HG03196 (cell line): ENCODE results near the gene SIDT1.

Experiments used
- ATAC-seq: cut with Tn5 transposase; IDR thresholded peaks from one replicate; pipeline ENCODE4 v1.9.1; 2021; ENCODE audit not compliant: unreplicated experiment

Gene SIDT1

DNA sequence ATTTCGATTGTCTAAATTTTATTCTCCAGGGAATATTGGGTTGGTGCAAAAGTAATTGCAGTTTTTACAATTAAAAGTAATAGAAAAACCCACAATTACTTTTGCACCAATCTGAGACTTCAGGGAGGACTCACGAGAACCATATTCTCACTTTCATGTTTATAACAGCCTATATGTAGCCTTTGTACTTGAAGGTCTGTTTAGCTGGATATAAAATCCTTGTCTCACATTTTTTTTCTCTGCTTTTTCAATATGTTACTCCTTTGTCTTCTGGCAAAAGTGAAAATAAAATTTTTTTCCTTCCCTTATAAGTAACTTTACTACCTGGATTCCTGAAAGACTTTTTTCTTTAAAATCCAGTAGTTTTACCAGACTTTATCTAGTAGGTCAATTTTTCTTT, 9.2 kb downstream of the SIDT1 start:
- ATAC-seq = no peak

DNA sequence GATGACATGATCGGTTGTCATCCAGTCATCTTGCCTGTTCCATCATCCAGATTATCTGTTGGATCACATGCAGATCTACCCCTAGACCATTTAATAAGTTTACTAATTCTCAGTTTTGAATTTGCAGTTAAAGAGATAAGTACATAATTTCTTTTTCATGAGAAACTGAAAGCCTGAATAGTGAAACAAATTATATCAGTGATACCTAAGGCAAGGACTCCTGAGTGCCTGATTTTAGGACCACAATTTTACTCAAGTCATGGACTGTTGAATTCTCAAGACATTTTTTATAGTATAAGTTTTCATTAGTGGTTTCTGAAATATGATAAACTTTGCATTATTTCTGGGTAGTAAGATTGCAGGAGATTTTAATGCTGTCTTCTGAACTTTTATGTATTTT, 13.2 kb downstream of the SIDT1 start:
- no peak for ATAC-seq

DNA sequence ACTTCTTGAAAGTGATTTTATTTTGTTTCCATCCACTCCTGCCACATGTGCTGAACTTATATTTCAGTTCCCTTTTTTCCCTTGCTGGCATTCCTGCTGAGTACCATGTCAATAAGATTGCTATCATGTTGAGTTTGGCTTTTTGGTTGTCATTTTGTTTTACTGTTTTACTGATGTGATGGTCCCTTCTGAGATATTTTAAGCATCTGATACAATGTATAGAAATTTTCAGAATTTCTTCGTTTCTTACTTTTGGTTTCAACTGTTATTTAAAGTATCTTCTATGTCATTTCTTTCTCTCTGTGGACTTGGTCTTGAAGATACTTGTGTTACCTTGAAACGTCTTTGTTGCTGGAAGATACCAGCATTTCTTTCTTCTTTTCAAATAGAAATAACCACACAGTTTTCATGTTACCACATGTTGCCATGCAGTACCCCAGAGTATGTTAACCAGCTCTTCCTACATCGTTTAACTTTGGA, 14.1 kb downstream of the SIDT1 start:
- ATAC-seq = peak; percentile 82

DNA sequence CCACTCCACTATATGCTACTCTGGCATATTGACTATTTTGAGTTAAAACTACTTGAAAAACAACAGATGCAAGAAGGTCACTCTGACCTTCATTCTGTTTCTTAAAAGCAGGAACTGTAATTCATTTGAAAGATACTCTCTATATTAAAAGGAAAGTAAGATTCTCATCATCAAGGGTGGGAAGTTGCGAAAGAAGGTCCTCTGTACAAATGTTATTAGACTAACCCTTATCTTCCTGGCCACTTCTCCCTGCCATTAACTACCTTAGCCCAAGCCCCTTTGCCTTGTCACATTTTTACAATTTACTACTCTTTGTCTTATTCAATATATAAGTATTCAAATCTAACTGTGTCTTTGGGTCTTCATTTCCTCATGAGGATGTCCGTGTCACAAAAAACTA, 16.1 kb downstream of the SIDT1 start:
- ATAC-seq = no peak

DNA sequence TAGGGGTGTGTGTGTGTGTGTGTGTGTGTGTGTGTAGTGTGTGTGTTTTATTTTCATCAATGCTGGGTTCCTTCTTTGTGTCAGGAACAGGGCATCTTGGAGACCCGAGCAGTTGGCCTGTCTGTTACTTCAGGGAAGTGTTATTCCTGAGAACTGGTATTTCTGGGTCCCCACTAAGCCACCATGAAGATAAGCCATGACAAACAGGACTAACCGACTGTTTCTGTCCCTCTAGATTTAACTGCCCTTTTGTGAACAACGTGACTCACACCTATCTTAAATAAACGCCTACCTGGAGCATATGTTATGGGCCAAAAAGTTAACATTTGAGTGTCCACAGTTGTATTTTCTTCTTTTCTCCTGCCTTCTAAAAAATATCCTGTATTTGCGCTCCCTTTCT, 19.5 kb downstream of the SIDT1 start:
- no peak for ATAC-seq

DNA sequence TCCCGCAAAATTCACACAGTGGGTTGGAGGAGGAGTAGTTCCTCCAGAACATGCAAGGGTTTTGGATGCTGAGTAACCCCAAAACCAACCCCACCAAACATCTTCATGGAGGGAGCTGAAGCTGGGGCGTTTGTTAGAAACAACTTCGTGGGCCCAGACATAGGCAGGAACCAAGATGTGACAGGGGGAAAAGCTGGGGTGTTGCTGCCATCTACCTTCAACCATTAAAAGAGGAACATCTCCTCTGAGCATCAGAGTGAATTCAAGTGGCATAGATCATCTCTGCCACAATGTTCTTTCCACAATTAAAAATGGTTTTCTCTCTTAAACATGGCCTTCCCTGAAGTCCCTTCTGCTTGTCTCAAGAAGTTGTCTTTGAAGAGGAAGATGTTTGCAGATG, 20.5 kb downstream of the SIDT1 start:
- ATAC-seq = peak; percentile 50

DNA sequence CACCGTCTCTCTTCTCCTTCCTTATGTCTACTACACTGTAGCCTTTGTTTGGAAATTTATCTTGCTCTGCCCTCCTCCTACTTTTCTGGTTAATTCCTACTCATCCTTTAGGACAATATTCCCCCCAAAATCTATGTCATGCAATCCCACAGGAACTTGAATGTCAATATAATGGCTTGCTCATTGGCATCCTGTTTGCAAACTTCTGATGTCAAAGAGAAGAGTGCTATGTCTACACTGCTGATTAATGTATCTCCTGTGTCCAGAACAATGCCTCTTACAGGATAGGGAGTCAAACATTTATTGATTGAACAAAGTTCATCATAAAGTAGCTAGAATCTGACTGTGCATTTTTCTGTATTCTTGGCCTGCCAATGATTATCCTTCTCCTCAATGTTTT, 22.8 kb downstream of the SIDT1 start:
- ATAC-seq = no peak

DNA sequence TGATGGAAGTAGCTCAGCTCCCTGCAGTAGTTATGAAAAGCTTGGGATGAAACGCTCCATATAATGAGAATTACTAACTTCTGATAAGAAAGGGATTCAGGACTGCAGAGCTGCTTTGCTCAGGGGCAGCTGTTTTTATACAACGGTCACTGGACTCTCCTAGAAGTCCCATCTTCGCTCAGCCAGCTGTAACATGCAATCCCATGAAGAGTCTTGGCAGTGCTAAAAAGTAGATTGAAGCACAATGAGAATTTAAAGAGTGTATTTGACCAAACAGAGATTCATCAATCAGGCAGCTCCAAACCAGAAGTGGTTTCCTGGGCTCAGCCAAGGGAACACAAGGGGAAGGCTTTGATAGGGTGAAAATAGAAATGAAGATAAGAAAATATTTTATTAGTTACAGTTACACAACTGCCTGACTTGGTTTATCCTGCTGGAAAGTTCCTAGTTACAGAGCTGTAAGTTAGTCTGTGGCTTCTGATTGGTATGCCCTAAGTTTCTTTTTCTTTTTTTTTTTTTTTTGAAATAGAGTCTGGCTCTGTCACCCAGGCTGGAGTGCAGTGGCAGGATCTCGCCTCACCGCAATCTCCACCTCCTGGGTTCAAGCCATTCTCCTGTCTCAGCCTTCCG, 24.1 kb downstream of the SIDT1 start:
- no peak for ATAC-seq

DNA sequence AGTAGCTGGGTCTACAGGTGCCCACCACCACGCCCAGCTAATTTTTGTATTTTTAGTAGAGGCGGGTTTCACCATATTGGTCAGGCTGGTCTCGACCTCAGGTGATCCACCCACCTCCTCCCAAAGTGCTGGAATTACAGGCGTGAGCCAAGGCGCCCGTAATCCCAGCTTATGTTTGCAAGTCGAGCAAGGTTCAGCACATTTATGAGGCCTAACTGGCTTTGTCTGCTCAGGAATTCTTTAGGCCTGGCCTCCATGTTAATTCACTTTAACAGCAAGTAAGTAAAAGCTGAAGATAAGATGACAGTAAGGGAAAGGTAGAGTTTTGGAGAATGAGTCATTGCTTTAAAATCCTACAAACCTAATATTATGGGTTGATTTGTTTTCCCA, 24.6 kb downstream of the SIDT1 start:
- no peak for ATAC-seq

DNA sequence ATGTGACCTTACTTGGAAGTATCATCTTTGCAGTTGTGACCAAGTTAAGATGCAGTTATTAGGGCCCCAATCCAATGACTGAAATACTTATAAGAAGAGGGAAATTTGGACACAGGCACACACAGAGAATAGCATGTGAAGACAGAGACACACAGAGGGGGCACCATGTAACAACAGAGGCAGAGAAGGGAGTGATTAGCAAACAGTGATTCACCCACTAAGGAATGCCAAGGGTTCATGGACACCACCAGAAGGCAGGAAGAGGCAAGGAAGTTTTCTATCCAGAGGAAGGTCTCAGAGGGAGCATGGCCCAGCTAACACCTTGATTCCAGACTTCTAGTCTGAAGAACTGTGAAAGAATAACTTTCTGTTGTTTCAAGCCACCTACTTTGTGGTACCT, 25.0 kb downstream of the SIDT1 start:
- ATAC-seq = no peak

DNA sequence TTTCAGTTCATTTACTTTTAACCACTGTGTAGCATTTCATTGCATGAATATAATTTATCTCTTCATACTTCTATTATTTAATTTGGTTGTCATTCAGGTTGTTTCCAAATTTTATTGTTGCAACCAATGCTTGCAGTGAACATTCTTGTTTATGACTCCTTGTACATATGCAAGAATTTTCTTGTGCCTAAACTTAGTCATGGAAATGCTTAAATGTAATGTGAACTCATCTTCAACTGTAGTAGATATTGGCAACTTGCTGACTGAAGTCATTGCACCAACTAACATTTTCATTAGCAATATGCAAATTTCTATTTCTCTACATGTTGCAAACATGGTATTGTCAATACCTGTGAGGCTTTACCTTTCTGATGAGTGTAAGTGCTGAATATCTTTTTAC, 26.7 kb downstream of the SIDT1 start:
- no peak for ATAC-seq

DNA sequence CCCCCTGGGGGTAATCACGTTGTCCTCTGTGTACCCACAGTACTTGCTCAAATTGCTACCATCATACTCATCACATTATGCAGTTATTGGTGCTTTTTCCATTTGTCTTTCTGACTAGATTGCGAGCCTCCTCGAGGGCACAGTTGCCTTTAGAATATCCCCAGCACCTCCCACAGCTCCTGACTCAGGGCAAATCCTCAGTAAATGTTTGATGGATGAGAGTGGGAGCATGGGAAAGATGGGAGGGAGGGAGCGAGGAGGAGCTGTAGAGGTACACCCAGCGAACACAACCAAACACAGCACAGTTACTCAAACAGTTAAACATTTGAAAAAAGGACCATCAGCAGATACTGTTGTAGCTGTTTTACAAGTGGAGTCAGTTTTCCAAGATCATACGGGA, 27.9 kb downstream of the SIDT1 start:
- ATAC-seq = no peak

DNA sequence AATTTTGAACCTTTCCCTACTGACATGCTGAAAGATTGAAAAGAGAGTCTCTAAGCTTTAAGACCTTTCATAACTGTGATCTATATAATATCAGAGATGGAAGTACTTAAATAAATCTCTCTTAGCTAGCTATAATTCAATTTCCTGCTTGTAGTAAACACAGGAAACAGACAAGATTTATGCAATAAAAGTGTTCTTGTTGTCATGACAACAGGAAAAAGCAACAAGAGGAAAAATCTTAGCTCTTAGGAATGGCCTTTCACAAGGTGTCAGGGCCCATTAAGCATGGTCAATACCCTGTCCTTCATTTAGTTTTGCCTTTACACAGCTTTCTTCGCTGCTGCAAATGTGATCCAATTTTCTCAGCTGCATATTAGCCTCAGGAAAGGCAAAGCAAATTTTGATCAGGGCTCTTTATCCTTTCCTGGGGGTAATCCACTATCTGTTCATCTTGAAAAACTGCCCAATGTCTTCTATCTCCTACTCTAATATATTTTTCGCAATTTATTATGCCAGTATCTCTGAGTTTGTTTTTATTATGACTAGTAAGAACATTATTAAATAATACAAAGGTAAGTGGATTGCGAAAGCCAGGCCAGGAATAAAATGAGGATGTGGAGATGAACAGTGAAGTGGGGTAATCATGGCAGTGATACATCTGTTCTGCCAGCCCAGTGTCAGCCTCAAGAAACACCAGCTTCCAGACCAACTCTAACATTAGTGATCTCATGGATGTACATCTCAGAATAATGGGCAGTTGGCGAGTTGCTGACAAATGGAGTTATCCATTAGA, 28.7 kb downstream of the SIDT1 start:
- no peak for ATAC-seq

DNA sequence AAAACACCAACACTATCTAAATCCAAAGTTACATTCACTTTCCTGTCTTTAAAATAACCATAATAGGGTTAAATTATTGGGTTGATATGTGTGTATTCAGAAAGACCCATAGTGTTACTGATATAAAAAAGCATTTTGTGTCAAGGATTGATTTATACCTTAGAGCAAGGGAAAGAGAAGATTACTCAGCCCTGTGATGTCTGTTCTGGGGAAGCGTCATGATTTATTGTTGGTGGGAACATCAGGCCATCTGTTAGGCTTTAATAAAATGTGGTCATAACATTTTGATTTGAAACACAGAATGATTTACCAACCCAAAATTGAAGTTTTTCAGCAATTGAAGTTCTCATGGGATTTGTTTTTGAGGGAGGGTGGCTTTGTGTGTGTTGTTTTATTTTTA, 33.2 kb downstream of the SIDT1 start:
- ATAC-seq = no peak

DNA sequence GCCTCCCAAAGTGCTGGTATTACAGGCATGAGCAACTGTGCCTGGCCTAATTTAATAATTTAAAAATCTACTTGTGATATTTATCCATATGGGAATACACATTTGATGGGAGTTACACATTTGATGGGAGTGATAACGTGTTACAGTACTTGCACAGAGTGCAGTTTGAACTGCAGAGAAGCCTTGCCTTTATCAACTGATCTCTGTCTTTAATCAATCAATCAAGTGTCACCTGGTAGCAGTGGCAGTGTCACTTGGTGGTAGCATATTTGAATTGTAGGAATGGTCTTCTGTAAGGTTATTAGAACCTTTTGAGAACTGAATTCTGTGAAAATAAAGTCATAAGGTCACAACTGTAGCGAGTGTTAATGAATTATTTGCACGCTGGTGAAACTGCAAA, 37.8 kb downstream of the SIDT1 start:
- ATAC-seq = no peak

DNA sequence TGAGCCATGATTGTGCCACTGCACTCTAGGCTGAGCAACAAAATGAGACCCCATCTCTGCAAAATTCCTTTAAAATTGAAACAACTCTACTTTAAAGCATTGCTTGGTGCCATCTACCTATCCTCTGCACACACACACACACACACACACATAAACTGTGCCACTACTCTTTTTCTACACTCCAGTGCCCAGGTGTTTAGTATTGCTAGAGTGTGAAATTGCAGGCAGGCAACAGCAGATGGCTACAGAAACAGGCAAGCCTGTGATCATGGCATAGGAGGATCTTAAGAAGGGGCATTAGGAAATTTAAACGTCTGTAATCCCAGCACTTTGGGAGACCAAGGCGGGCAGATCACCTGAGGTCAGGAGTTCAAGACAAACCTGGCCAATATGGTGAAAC, 39.0 kb downstream of the SIDT1 start:
- no peak for ATAC-seq

DNA sequence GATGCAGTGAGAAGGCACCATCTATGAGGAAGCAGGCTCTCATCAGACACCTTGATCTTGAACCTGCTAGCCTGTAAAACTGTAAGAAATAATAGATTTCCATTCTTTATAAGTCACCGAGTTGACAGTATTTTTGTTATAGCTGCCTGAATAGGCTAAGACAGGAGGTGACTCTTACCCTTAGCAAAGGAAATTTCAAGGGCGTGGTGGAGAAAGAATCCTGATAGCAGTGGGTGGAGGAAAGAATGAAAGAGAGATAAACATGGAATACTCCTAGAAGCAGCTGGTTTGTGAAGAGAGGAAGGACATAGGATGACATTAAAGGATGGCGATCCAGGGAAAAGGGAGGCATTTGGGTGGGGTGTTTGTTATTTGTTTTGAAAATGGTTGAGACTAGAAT, 41.4 kb downstream of the SIDT1 start:
- no peak for ATAC-seq

DNA sequence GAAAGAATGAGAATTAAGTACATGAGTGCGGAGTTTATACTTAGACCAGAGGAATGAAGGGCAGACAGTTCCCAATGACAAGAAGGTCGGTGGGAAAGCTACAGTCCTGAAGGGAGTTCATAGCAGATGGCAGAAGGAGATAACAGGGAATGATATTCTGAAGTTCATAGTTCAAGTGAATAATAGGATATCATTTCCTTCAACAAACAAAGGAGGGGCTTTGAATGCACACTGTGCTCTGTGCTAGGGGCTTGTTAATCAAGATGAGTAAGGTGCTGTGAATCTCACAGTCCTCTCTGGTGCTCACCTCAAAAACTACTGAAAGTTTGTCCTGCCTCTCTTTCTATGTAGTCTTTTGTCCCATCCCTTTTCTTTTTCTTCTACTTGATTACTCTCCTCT, 41.9 kb downstream of the SIDT1 start:
- no peak for ATAC-seq

DNA sequence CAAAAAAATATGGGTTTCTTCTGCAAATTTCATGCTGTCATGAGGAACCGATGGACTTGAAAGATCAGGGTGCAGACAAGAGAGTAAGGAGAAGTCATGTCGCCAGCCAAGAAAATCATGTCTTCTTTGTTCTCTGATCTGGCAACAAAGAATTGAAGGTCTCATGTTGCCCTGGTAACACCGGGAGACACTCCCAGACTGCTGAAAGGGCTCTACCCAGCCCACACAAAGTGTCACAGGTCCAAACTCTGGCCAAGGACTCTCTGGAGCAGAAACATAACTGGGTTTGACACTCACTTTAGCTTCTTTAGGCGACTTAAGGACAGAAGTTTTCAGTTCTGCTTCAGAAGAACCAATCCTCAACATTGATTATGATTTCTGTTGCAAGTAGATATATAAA, 42.9 kb downstream of the SIDT1 start:
- ATAC-seq = no peak

DNA sequence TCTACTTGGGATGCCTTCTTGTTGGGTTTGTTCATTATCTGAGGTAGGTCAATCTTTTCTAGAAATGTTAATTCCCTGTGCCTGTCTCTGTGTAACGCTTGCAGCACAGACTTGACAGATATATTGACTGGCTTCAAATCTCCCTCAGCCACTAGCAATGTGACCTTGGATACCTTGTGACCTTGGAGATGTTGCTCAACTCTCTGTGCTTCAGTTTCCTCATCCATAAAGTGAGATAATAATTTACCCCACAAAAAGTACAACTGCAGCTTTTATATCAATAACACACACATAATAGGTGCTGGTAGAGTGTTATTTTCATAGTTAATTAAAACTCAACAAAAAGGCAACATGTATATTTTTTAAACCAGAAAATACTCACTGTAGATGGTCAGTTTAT, 52.9 kb downstream of the SIDT1 start:
- ATAC-seq = no peak

DNA sequence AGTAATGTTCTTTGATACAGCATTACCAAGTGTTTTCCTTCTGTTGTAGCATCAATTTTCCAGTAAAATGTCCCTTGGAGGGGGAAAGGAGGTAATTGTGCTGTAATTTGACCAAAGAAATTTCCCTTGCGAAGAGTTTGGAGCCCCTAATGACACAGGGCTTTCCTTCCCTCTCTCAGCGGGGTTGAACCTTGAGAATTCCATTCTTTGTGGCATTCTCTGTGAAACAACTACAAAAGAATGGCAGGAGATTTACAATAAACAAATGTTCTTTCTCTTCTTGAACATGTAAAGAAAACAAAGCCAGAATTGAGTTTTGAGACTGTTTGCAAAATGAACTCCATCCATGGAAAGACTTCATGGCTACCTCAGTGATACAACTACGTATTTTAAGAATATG, 53.4 kb downstream of the SIDT1 start:
- no peak for ATAC-seq

DNA sequence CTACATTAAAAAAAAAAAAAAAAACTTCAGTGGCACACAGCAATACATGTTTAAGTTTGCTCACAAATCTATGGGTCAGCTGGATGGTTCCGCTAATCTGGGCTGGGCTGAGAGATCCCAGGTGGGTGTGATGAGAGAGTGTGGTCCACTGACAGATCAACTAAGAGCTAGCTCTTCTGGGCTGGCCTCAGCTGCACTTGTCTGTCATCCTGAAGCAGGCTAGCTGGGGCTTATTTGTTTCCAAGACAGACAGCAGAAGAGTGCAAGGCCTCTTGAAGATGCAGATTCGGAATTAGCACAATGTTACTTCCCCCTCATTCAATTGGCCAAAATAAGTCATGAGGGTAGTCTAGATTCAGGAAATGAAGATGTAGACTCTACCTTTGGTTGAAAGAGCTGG, 56.5 kb downstream of the SIDT1 start:
- no peak for ATAC-seq

DNA sequence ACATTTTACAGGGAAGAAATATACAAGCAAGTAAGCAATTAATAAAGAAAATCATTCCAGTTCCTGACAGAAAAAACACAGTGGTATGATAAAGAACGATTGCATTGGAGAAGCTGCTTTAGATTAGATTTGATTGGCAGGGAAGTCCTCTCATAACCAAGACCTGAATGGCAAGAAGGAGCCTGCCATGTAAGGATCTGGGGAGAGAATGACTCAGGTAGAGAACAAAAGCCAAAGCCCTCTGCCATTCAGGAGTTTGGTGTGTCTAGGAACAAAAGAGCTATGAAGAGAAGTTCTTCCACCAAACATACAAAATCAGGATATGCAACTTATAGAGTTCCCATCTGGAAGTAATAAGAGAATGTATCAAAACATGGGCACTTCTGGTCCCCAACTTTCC, 57.6 kb downstream of the SIDT1 start:
- no peak for ATAC-seq
